ENCODE data around the gene CREB3L1. TPM values are rescaled to one million over a fixed set of nuclear protein-coding genes. Genes with fewer than 3 reads are reported as not detected.

Gene CREB3L1
- total RNA-seq, 3 donors from 2014 or later (not counting 1 experiment from before 2014, with no cell fraction given), result not detected

- no peak for TF ChIP-seq CTCF (IDR thresholded peaks at IDR 0.05)
- H3K27me3 Mint-ChIP-seq (ENCODE audit: low read depth in 2 of 2), result peaks cover 26 to 32% of the 10 kb centered on the region in 2 donors
- no peak overlapping the region for H3K4me3 Mint-ChIP-seq
These were observed 37.1 kb upstream of the CREB3L1 start for GRCh38 chr11:46240371-46240770.

DNA sequence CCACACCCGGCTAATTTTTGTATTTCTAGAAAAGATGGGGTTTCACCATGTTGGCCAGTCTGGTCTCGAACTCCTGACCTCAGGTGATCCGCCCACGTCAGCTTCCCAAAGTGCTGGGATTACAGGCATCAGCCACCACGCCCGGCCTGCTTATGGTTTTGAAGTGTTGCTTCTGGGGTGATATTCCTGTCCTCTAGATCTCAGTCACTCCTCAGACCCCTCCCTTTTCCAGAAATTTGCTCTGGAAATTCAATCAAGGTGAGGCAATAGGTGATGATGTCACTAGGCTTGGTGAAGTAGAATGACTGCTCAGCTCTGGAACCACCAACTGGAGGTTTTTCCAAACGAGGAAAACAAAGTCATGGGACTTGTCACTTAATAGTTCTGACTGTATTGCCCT, 36.6 kb upstream of the CREB3L1 start:
- Histone ChIP-seq H3K36me3 (ENCODE audit: control insufficient read depth, insufficient read depth, low read length) (no peaks in the 10 kb centered on the region), H3K27me3 (ENCODE audit: control insufficient read depth, insufficient read depth, low read length) (peaks cover 17% of the 10 kb centered on the region), H3K27ac (ENCODE audit: low read length) (no peak overlapping the region), H3K4me1 (ENCODE audit: control insufficient read depth, insufficient read depth, low read length) (peaks cover 35% of the 10 kb centered on the region), H3K4me3 (ENCODE audit: low read length) (no peak overlapping the region), H3K9me3 (ENCODE audit: control insufficient read depth, insufficient read depth, low read length) (no peaks in the 10 kb centered on the region)
- no peak for ATAC-seq
- H3K27ac Mint-ChIP-seq, result no peak overlapping the region
- intact Hi-C loops (cut with micrococcal nuclease), result no loop called here
- 89% methylated on average over 7 of the region's 7 CpGs for WGBS (ENCODE audit: insufficient coverage)
- peaks cover 7 to 20% of the 10 kb centered on the region in 2 donors for H3K4me1 Mint-ChIP-seq
- no peak overlapping the region for H3K4me3 Mint-ChIP-seq
- peaks cover 22 to 32% of the 10 kb centered on the region in 2 donors for H3K27me3 Mint-ChIP-seq (ENCODE audit: low read depth in 2 of 2)
- H3K9me3 Mint-ChIP-seq, result no peaks in the 10 kb centered on the region
- H3K36me3 Mint-ChIP-seq, result no peaks in the 10 kb centered on the region
- no peak for DNase-seq
- no peak for TF ChIP-seq CTCF (IDR thresholded peaks at IDR 0.05)

More at GRCh38 chr11:46240371-46240770, 37.1 kb upstream of the CREB3L1 start:
- no peak overlapping the region for H3K27ac ChIP-seq (ENCODE audit: low read length)
- no peaks in the 10 kb centered on the region for H3K9me3 Mint-ChIP-seq
- no peak overlapping the region for H3K27ac Mint-ChIP-seq
- ATAC-seq (no peak), DNase-seq (no peak)
- no peaks in the 10 kb centered on the region for H3K36me3 ChIP-seq (ENCODE audit: control insufficient read depth, insufficient read depth, low read length)
- peaks cover 19% of the 10 kb centered on the region for H3K27me3 ChIP-seq (ENCODE audit: control insufficient read depth, insufficient read depth, low read length)
- 90% methylated on average over 1 of the region's 2 CpGs for WGBS (ENCODE audit: insufficient coverage)
- H3K9me3 ChIP-seq (ENCODE audit: control insufficient read depth, insufficient read depth, low read length), result no peaks in the 10 kb centered on the region
- intact Hi-C loops (cut with micrococcal nuclease), result no loop called here
- H3K4me3 ChIP-seq (ENCODE audit: low read length), result no peak overlapping the region
- H3K4me1 Mint-ChIP-seq, result peaks cover 7 to 20% of the 10 kb centered on the region in 2 donors
- peaks cover 35% of the 10 kb centered on the region for H3K4me1 ChIP-seq (ENCODE audit: control insufficient read depth, insufficient read depth, low read length)
- H3K36me3 Mint-ChIP-seq, result no peaks in the 10 kb centered on the region

DNA sequence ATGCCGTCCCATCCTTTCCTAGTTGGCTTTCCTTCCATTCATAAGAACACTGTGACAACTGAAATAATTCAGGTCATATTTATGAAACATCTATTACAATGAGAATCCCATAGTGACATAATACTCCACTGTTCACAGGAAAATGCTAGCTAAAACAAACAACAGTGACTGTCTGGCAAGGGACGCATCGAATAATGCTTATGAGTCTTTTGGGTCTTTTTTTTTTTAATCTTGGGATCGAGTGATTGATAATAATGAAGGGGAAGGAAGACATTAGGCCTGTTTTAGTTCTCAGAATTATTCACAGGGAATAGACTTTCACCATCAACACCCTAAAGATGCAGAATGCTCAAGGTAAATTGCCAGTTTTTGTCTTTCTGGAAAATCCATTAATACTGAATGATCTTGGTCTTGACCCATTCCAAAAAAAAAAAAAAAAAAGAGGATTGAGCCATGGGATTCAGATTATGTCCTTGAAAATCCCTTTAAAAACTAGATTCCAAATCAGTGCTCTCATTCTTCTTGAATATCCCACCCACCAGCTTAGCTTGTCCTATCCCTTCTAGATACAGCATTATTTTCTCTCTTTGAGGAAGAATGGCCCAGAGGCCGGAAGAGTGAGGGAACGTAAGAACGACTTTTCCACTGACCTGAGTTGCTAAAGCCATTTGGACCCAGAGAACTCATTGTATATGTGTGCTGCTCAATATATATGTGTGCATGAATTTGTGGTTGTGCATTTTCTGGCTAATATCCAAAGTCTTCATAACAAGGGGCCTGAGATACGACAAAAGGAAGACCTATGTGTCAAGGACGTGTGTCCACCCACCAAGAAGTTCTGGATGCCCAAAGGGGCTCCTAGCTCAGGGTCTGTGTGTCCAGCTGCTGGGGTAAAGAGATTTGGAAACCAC, 35.2 kb upstream of the CREB3L1 start:
- 94% methylated on average over 8 of the region's 9 CpGs for WGBS (ENCODE audit: insufficient coverage)
- Mint-ChIP-seq H3K9me3 (no peaks in the 10 kb centered on the region), H3K36me3 (no peaks in the 10 kb centered on the region), H3K4me3 (peak overlapping the region; percentile 87), H3K27me3 (ENCODE audit: low read depth in 2 of 2) (peaks cover 11 to 22% of the 10 kb centered on the region in 2 donors), H3K27ac (peak overlapping the region in 1 of 2 donors; percentile 11), H3K4me1 (peaks cover 5 to 15% of the 10 kb centered on the region in 2 donors)
- intact Hi-C loops (cut with micrococcal nuclease), result no loop called here
- Histone ChIP-seq H3K27me3 (ENCODE audit: control insufficient read depth, insufficient read depth, low read length) (peaks cover 9% of the 10 kb centered on the region), H3K36me3 (ENCODE audit: control insufficient read depth, insufficient read depth, low read length) (no peaks in the 10 kb centered on the region), H3K4me3 (ENCODE audit: low read length) (no peak overlapping the region), H3K9me3 (ENCODE audit: control insufficient read depth, insufficient read depth, low read length) (no peaks in the 10 kb centered on the region), H3K4me1 (ENCODE audit: control insufficient read depth, insufficient read depth, low read length) (peaks cover 30% of the 10 kb centered on the region), H3K27ac (ENCODE audit: low read length) (no peak overlapping the region)
- no peak for ATAC-seq
- DNase-seq, result no peak
- no peak for TF ChIP-seq CTCF (IDR thresholded peaks at IDR 0.05)

All from natural killer cell (primary cell).